Suprapubic skin (tissue), 4 donors: ENCODE data around the gene CHI3L1. TPM values are rescaled to one million over a fixed set of nuclear protein-coding genes. Genes with fewer than 3 reads are reported as not detected.

Source experiments
- DNase-seq, 2 donors: peaks; one replicate each; pipeline ENCODE4 v3.0.0-alpha.2; 2019; ENCODE audit warnings: low spot score in 2 of 2
- H3K27ac ChIP-seq: fragments of 200-600 bp; sonication (generic); one replicate; pipeline ENCODE4 v1.5.1; 2019
- H3K27me3 ChIP-seq: fragments of 200-600 bp; sonication (generic); one replicate; pipeline ENCODE4 v1.5.1; 2019
- H3K36me3 ChIP-seq: fragments of 200-600 bp; sonication (generic); one replicate; pipeline ENCODE4 v1.5.1; 2019
- H3K4me1 ChIP-seq: fragments of 200-600 bp; sonication (generic); one replicate; pipeline ENCODE4 v1.5.1; 2019
- H3K4me3 ChIP-seq: fragments of 200-600 bp; sonication (generic); one replicate; pipeline ENCODE4 v1.5.1; 2019; ENCODE audit warnings: mild to moderate bottlenecking
- H3K9me3 ChIP-seq: fragments of 200-600 bp; sonication (generic); one replicate; pipeline ENCODE4 v1.5.1; 2019
- CTCF ChIP-seq, 2 donors: fragments of 200-600 bp in 1 of 2; fragments of 450-650 bp in 1 of 2; sonication (generic) in 1 of 2; IDR thresholded peaks; one replicate each; pipeline ENCODE4 v1.5.1; 2016 to 2019; ENCODE audit warnings: antibody characterized with exemption in 2 of 2, mild to moderate bottlenecking in 1 of 2, moderate library complexity in 1 of 2
- EP300 ChIP-seq: sonication (generic); formaldehyde crosslinking; IDR thresholded peaks from one replicate; pipeline ENCODE4 v1.6.1; 2017; ENCODE audit warnings: antibody characterized with exemption
- POLR2A ChIP-seq, 2 donors: fragments of 450-650 bp; IDR thresholded peaks; one replicate each; pipeline ENCODE4 v1.6.1; 2017; ENCODE audit warnings: antibody characterized with exemption in 2 of 2, mild to moderate bottlenecking in 2 of 2, moderate library complexity in 2 of 2
- POLR2AphosphoS5 ChIP-seq, 3 donors: sonication (generic); formaldehyde crosslinking; IDR thresholded peaks; one replicate each; pipeline ENCODE4 v1.6.1; 2017; ENCODE audit warnings: antibody characterized with exemption in 3 of 3
- WGBS: methylation state at CpG from one replicate; pipeline ENCODE4 v1.1.5; 2018; 5-methylcytosine and 5-hydroxymethylcytosine counted together
- total RNA-seq, 4 donors: library from RNA; depleted of rRNA; stranded (reverse); fragments of >200 nt; gene quantifications; one replicate each; pipeline ENCODE4 v1.1.0, GENCODE V29; 2016

The CHI3L1 gene
- total RNA-seq, 4 donors from 2014 or later: 100 to 257 (median 128) TPM

- Histone ChIP-seq H3K4me3 (no peak overlapping the region), H3K9me3 (no peaks in the 10 kb centered on the region), H3K4me1 (peaks cover 23% of the 10 kb centered on the region), H3K27me3 (peaks cover 25% of the 10 kb centered on the region), H3K36me3 (no peaks in the 10 kb centered on the region), H3K27ac (no peak overlapping the region)
- TF ChIP-seq POLR2A (IDR thresholded peaks at IDR 0.05) (no peak), EP300 (no peak), CTCF (IDR thresholded peaks at IDR 0.05) (no peak), POLR2AphosphoS5 (IDR thresholded peaks at IDR 0.05) (no peak)
- peak in 1 of 2 donors; percentile 52 for DNase-seq
- 76% methylated on average over 3 of the region's 3 CpGs for WGBS
Measured at GRCh38 chr1:203130358-203130985, 56.0 kb downstream of the CHI3L1 start.

GRCh38 chr1:203129501-203130231 lies 56.8 kb downstream of the CHI3L1 start:
- Histone ChIP-seq H3K27me3 (peaks cover 33% of the 10 kb centered on the region), H3K36me3 (no peaks in the 10 kb centered on the region), H3K4me1 (peaks cover 23% of the 10 kb centered on the region), H3K27ac (no peak overlapping the region), H3K9me3 (no peaks in the 10 kb centered on the region), H3K4me3 (no peak overlapping the region)
- 53% methylated on average over 6 of the region's 7 CpGs for WGBS
- DNase-seq: peak in 1 of 2 donors; percentile 72
- no peak for TF ChIP-seq CTCF (IDR thresholded peaks at IDR 0.05)
- no peak for TF ChIP-seq POLR2AphosphoS5 (IDR thresholded peaks at IDR 0.05)
- no peak for TF ChIP-seq POLR2A (IDR thresholded peaks at IDR 0.05)
- no peak for TF ChIP-seq EP300

Other genes with a start within 250 kb of the CHI3L1 start
- 100 to 1,000 TPM; 124 to 190 (median 169) TPM for gene ADIPOR1, start 228.4 kb downstream of the CHI3L1 start, total RNA-seq
- gene CYB5R1, start 219.4 kb downstream of the CHI3L1 start, total RNA-seq: 100 to 1,000 TPM; 136 to 212 (median 176) TPM
- gene TMEM183A, start 179.3 kb downstream of the CHI3L1 start, total RNA-seq: 10 to 100 TPM; 62.0 to 95.5 (median 68.6) TPM
- 10 to 100 TPM in 1 of 4 donors, 1 to 10 TPM in 1, under 1 TPM in 2; 0.26 to 38.7 (median 1.5) TPM for gene PPFIA4, start 160.2 kb downstream of the CHI3L1 start, total RNA-seq
- not detected for gene MYOG, start 100.7 kb downstream of the CHI3L1 start, total RNA-seq
- gene ADORA1, start 59.0 kb downstream of the CHI3L1 start, total RNA-seq: 1 to 10 TPM; 3.4 to 8.2 (median 5.6) TPM
- gene MYBPH, start 10.9 kb downstream of the CHI3L1 start, total RNA-seq: under 1 TPM in 1 of 4 donors, not detected in 3; 0.26 TPM
- gene CHIT1, start 43.0 kb upstream of the CHI3L1 start, total RNA-seq: under 1 TPM in 3 of 4 donors, not detected in 1; 0.23 to 0.68 (median 0.32) TPM
- gene BTG2, start 118.8 kb upstream of the CHI3L1 start, total RNA-seq: 100 to 1,000 TPM; 160 to 319 (median 193) TPM
- 10 to 100 TPM; 13.3 to 36.6 (median 22.9) TPM for gene FMOD, start 164.4 kb upstream of the CHI3L1 start, total RNA-seq